ENCODE measurements around the gene RWDD1. TPM values are rescaled to one million over a fixed set of nuclear protein-coding genes. Genes with fewer than 3 reads are reported as not detected.

The RWDD1 gene
- total RNA-seq, 1 experiment from 2014 or later: 24.2 TPM

DNA sequence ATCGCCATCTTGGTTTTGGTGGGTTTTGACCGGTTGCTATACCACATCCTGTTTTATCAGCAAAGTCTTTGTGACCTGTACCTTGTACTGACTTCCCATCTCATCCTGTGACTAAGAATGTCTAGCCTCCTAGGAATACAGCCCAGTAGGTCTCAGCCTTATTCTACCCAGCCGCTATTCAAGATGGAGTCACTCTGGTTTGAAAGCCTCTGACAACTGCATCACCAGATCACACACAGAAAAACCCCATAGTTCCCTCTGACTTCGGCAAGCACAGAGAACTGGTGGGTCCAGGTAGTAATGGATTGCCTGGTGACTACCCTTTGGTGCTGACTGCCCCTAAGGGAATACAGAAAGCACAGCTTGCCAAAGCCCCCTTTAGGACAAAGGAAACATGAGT is 34.6 kb downstream of the RWDD1 start:
- no peak for DNase-seq (ENCODE audit: low read depth)

DNA sequence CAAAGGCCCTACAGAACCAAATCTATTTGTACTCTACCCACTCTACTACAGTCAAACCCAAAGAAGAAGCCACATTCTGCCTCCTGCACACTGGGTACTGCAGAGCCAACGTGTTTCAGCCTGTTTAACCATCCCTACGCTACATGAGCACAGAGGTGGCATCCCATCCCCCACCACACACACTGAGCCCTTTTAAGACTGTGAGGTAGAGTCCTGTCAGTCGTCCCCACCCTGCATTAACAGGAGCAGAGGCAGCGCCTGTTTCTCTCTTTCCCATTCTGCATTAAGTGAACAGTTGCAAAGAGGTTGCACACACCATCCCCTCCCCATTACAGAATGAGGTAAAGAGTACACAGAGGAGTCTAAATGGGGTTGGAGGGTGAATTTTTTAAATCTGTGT is 39.8 kb downstream of the RWDD1 start:
- DNase-seq (ENCODE audit: low read depth): no peak

DNA sequence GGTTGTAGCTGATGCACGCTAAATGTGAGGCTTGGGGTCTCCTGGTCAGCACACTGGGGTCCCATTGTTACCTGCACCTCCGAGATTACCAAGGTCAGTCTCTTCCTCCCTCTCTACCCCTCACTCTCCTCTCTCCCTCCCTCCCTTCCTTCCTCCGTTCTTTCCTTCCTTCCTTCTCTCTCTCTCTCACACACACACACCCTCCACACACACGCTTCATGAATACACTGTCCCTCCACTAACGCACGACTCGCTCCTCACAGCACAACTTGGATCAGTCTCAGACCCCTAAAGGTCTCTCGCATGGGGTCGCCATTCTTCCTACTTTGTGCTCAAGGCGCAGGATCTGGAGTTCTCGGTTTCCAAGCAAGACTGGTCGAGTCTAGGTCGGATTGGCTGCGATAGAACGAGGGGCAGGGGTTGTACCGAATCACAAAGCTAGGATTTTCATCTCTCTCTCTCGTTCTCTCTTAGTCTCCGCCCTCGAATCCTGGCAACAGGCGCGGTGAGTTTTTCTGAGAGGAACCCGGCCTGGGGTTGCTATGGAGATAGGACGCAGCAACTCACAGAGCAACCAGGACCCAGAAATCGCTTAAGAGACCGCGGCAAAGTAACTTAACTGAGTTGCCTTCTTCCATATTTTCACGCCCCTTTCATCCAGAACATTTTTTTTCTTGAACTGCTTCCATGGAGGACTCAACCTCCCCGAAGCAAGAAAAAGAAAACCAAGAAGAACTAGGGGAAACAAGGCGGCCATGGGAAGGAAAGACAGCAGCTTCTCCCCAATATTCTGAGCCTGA is 44.8 kb downstream of the RWDD1 start, which contains the start of gene RSPH4A:
TSS of gene RSPH4A (plus strand) at position 543 of the 800 bp plus-strand sequence. CDS start at position 688, 145 bp downstream.
- DNase-seq (ENCODE audit: low read depth): peak; percentile 94

DNA sequence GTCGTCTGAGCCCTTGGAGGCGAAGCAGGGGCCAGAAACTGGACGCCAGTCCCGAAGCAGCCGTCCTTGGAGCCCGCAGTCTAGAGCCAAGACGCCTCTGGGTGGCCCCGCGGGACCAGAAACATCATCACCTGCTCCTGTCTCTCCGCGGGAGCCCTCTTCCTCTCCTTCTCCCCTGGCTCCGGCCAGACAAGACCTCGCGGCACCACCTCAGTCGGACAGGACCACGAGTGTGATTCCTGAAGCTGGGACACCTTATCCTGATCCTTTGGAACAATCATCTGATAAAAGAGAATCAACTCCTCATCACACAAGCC is 45.4 kb downstream of the RWDD1 start:
- peak; percentile 25 for DNase-seq (ENCODE audit: low read depth)

DNA sequence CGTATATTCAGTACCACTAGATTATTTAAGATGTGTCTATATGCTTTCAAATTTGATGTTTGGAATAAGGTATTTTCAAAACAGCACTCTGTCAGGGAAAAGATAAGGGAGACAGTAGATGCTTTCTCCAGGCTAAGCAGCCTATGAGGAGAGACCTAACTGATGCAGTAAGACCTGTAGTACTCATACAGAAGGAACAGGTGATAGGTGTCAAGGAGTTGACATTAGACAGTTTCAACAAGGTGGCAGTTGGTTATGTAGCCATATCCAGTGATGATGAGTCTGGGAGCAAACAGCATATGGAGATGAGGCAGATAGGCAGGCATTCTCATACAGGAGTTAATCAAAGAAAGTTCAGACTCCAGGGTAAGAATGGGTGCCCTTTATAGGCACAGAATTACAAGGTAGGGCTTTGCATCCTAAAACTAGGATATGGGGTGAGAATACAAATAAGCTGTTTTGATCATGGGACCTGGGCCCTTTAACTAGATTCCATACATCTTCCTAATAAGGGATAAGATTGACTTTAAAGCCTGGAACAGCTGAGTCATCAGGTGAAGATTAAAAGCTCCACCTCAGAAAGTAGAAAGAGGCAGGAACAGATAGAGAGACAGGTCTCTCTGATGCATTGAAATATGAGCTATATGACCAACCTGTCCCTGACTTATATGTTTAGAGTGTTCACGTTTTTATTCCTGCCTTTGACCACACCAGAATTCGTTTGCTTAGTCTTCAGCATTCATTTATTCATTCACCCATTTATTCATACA is 52.9 kb downstream of the RWDD1 start:
- peak; percentile 8 for DNase-seq (ENCODE audit: low read depth)

DNA sequence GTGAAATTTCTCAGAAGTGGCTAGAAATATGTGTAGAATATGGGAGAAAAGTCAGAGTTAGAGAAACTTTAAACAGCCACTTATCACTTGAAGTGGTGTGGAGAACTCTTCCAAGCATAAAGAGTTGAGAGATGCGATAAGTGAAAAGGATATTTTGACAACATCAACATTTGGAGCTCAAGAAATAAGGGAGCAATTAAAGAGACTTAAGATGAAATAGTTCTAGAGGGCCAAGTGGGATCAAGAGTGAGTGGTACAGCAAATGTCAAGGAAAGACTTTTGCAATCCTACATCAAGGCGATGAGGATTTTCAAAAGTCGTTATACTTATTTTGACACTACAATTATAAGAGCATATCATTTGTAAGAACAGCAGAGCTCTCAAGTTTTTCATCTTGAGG is 54.6 kb downstream of the RWDD1 start:
- DNase-seq (ENCODE audit: low read depth): no peak

DNA sequence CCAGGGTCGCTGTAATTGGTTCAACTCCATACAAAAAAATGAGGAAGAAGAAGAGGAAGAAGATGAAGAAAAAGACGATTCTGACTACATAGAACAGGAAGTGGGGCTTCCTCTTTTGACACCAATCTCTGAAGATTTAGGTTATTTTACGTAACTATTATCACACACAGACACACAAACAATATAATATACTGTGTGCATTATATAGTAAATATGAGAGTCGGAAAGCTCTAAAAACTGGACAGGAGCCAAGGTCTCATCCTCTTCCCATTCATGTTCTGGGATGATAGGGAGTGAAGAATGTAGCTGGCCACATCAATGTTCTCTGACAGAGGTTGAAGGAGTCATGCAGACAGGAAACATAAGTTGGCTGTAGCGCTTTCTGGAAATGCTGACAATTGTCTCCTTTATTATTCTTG is 58.3 kb downstream of the RWDD1 start:
- no peak for DNase-seq (ENCODE audit: low read depth)

DNA sequence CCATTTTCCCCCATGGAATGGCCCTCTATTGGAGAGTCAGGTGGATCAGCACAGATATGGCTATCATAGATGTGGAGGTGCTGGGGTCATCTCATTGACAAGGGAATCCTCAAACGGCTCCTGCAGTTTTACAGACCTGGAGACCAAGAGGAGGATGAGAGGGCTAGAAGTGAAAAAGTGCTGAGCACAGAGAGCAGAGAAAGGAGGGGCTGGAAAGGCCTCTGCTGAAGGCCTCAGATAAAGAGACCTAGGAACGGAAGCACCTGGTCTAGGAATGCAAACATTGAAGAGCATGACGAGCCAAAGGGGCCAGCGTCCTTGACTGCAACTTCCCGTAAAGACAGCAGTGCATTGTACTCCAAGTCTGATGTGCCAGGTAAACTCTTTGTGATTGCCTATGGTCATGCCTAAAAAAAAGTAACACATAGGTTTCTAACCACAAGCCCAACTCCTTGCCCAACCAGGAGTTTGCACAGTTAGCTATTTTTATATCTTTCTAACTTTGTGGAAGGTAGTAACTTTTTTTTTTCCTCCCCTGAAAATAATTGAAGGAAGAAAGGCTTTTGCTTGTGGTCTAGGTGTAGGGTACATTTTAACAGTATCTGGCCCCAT is 60.2 kb downstream of the RWDD1 start:
- no peak for DNase-seq (ENCODE audit: low read depth)

DNA sequence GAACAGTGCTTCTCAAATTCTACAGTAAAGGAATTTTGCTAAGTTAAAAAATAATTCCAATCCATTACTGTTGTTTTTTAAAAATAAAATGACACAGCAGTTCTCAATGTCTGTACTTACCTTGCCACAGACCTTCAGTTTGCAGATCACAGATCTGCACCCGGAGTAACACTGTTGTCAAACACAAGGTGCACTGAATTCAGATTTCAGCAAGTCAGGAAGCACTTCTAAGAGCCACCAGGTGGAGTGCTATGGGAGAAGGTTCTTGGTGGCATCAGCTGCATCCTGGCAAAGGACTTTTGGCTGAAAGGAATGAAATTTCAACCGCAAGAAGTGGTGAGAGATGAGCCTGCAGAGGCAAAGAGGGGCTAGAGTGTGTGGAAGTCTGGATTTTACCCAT is 62.4 kb downstream of the RWDD1 start:
- peak; percentile 7 for DNase-seq (ENCODE audit: low read depth)

Other genes with a start within 250 kb of the RWDD1 start
- 15.4 and 24.5 TPM in 2 replicates for gene DSE, start 200.6 kb upstream of the RWDD1 start, total RNA-seq (2014; rRNA removed; shearing (Covaris generic))
- gene CALHM6, start 110.1 kb upstream of the RWDD1 start, total RNA-seq (2014; rRNA removed; shearing (Covaris generic)): 6.3 and 6.9 TPM in 2 replicates
- gene CALHM5, start 59.9 kb upstream of the RWDD1 start, total RNA-seq (2014; rRNA removed; shearing (Covaris generic)): 1.3 and 1.6 TPM in 2 replicates
- gene TRAPPC3L, start 25.8 kb upstream of the RWDD1 start, total RNA-seq (2014; rRNA removed; shearing (Covaris generic)): 0.27 TPM in 1 of 2 replicates, not detected in the other
- gene CALHM4, start 17.8 kb upstream of the RWDD1 start, total RNA-seq (2014; rRNA removed; shearing (Covaris generic)): not detected in 2 replicates
- 0.10 TPM in 1 of 2 replicates, not detected in the other for gene RSPH4A, start 45.0 kb downstream of the RWDD1 start, total RNA-seq (2014; rRNA removed; shearing (Covaris generic))
- 5.4 and 8.9 TPM in 2 replicates for gene ZUP1, start 97.3 kb downstream of the RWDD1 start, total RNA-seq (2014; rRNA removed; shearing (Covaris generic))
- gene KPNA5, start 109.7 kb downstream of the RWDD1 start, total RNA-seq (2014; rRNA removed; shearing (Covaris generic)): 2.7 and 2.9 TPM in 2 replicates
- not detected in 2 replicates for gene FAM162B, start 194.2 kb downstream of the RWDD1 start, total RNA-seq (2014; rRNA removed; shearing (Covaris generic))

All from M059J (cell line).